ENCODE results near the gene CMSS1.

GRCh38 chr3:99891610-99892285 lies 74.1 kb downstream of the CMSS1 start:
- TF ChIP-seq CTCF (conservative IDR thresholded peaks at IDR 0.05; ENCODE audit: low read depth, low read length) (no peak), EZH2 (IDR thresholded peaks at IDR 0.05; ENCODE audit: borderline replicate concordance, low read depth, low read length, poor library complexity, severe bottlenecking) (no peak)

Data from A673 (cell line).